Measurements from ENCODE around the gene PPIL6.

DNA sequence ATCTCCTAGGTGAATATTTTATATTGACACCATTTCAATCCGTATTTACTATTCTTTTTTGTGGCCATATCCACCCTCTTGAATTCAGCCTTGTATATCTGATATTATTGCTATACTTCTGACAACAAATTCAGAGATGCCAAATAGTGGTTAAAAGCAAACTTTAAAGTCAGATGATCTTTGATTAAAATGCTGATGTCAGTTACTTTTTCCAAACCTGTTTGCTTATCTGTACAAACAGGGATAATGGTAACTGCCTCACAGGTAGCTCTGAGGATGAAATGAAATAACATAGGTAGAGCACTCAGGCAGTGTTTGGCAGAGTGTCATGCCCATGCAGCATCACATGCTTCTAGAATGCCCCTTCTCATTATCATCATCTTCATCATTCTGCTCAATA, 19.2 kb downstream of the PPIL6 start:
- TF ChIP-seq, protein P1, sequence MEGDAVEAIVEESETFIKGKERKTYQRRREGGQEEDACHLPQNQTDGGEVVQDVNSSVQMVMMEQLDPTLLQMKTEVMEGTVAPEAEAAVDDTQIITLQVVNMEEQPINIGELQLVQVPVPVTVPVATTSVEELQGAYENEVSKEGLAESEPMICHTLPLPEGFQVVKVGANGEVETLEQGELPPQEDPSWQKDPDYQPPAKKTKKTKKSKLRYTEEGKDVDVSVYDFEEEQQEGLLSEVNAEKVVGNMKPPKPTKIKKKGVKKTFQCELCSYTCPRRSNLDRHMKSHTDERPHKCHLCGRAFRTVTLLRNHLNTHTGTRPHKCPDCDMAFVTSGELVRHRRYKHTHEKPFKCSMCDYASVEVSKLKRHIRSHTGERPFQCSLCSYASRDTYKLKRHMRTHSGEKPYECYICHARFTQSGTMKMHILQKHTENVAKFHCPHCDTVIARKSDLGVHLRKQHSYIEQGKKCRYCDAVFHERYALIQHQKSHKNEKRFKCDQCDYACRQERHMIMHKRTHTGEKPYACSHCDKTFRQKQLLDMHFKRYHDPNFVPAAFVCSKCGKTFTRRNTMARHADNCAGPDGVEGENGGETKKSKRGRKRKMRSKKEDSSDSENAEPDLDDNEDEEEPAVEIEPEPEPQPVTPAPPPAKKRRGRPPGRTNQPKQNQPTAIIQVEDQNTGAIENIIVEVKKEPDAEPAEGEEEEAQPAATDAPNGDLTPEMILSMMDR (IDR thresholded peaks at IDR 0.05): no peak
- TF ChIP-seq EP300 (IDR thresholded peaks at IDR 0.05): no peak
- no peak for TF ChIP-seq POLR2A (IDR thresholded peaks at IDR 0.05)
- TF ChIP-seq POLR2AphosphoS5 (IDR thresholded peaks at IDR 0.05): no peak

All from gastroesophageal sphincter (tissue), 3 donors.